Measurements from ENCODE around the gene TMIE. TPM values are rescaled to one million over a fixed set of nuclear protein-coding genes. Genes with fewer than 3 reads are reported as not detected.
A peak's percentile ranks its signal among the peaks of the same experiment; 100 is the strongest.

The TMIE gene
- total RNA-seq, 1 experiment from 2014 or later: 0.26 TPM

DNA sequence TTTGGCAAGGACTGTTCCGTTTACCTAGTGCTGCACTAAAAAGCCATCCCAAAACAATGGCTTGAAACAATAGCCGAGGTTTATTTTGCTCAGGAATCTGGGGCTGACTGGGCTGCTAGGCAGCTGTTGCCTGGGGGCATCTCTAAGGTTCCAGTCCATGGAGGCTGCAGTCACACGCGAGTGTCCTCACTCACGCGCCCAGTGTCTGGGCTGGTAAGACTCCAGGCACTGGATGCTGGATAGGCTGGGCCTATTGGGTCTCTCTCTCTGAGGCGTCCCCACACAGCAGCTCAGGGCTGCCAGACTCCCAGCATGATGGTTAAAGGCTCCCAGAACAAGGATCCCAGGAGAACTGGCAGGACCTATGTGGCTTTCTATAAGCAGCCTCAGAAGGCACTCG is 41.9 kb upstream of the TMIE start:
- no peak overlapping the region for H3K4me3 Mint-ChIP-seq (ENCODE audit: unreplicated experiment)
- H3K4me1 Mint-ChIP-seq (ENCODE audit: insufficient read depth, unreplicated experiment): peaks cover 33% of the 10 kb centered on the region
- no peak for DNase-seq (ENCODE audit: unreplicated experiment)
- no TSS peak for BruUV-seq (replicated peaks)
- ChIA-PET POLR2A (no interaction called here), CTCF (interaction anchor here (5.9 kb wide), 1 partner anchor 170 kb away, joined by 42 read pairs; no protein-coding TSS in a partner anchor)
- H3K36me3 Mint-ChIP-seq (ENCODE audit: insufficient read depth, unreplicated experiment): no peaks in the 10 kb centered on the region
- peaks cover 14% of the 10 kb centered on the region for H3K27me3 Mint-ChIP-seq (ENCODE audit: insufficient read depth, unreplicated experiment)
- TF ChIP-seq CTCF (IDR thresholded peaks at IDR 0.05; ENCODE audit: unreplicated experiment): no peak
- intact Hi-C loops (cut with micrococcal nuclease): no loop called here
- H3K27ac Mint-ChIP-seq (ENCODE audit: low read depth, unreplicated experiment): no peak overlapping the region
- no peaks in the 10 kb centered on the region for H3K9me3 Mint-ChIP-seq (ENCODE audit: unreplicated experiment)

DNA sequence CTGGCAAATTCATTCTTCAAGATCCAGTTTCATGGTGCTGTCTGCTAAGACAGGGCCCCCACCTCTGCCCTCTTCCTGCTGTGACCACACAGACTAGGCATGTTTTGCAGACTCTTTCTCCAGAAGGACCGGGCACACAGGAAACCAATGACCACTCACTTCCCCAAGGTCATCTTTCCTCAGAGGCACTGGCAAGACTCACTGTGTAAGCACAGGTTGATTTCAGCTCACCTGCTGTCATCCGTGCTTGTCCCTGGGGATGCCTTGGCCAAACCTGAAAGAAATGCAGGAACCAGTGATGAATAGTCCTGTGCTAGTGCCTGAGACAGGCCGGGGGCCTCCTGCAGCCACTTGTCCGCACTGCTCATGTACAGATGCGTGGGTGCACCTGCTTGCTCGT is 41.2 kb upstream of the TMIE start:
- Mint-ChIP-seq H3K27ac (ENCODE audit: low read depth, unreplicated experiment) (no peak overlapping the region), H3K36me3 (ENCODE audit: insufficient read depth, unreplicated experiment) (no peaks in the 10 kb centered on the region), H3K27me3 (ENCODE audit: insufficient read depth, unreplicated experiment) (peaks cover 8% of the 10 kb centered on the region), H3K4me1 (ENCODE audit: insufficient read depth, unreplicated experiment) (peaks cover 33% of the 10 kb centered on the region), H3K9me3 (ENCODE audit: unreplicated experiment) (no peaks in the 10 kb centered on the region), H3K4me3 (ENCODE audit: unreplicated experiment) (no peak overlapping the region)
- no TSS peak for BruUV-seq (replicated peaks)
- no peak for DNase-seq (ENCODE audit: unreplicated experiment)
- intact Hi-C loops (cut with micrococcal nuclease): no loop called here
- no peak for TF ChIP-seq CTCF (IDR thresholded peaks at IDR 0.05; ENCODE audit: unreplicated experiment)
- ChIA-PET POLR2A (interaction anchor here (1.1 to 2.6 kb wide), 3 partner anchors 10 to 172 kb away, joined by 4 to 19 read pairs (median 16); partner anchors contain the start of gene ALS2CL), CTCF (interaction anchor here (1.2 to 5.9 kb wide), 4 partner anchors 11 to 171 kb away, joined by 4 to 42 read pairs (median 6); no protein-coding TSS in a partner anchor)

DNA sequence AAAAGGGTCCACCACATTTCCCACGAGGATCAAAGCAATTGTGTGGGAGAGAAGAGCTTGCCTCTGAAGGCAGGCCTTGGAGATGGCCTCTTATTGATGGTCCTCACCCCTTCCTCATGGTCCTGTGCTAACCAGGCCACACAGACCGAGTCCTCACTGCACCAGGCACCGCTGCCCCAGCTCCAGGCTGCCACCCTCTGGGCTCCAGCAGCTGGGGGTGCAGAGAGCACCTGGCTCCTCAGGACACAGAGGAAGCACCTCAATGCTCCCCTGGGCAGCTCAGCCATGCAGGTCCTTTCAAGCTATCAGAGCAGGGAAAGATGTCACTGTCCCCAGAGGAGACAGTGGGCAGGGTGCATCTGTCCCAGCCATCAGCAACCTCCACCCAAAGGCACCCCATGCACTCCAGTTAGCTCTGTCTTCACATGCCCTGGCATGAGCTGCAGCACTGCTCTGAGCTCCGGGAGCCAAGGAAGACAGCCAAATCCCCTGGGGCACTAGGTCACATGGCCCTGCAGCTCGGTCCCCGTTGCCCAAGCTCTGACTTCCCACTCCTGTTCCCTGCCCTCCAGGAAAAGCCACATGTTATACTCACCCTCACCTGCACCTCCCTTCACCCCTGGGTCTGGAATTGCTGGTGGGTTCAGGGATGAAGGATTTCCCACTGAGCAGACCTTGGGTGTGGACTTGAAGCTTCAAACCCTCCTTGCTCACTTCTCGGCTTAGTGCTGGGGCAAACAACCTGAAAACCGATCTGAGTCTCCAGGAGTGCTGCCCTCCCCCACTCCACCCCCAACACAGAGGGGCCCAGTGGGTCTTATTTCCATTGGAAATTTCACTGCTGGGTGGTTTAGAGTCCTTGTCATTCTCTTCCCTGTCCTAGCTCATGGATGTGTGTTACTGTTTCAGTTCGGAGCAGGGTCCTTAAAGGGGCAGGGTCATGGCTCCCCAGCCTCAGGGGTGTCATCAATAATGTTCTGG is 40.4 kb upstream of the TMIE start:
- Mint-ChIP-seq H3K9me3 (ENCODE audit: unreplicated experiment) (no peaks in the 10 kb centered on the region), H3K27me3 (ENCODE audit: insufficient read depth, unreplicated experiment) (no peaks in the 10 kb centered on the region), H3K4me1 (ENCODE audit: insufficient read depth, unreplicated experiment) (peaks cover 33% of the 10 kb centered on the region), H3K27ac (ENCODE audit: low read depth, unreplicated experiment) (no peak overlapping the region), H3K4me3 (ENCODE audit: unreplicated experiment) (no peak overlapping the region), H3K36me3 (ENCODE audit: insufficient read depth, unreplicated experiment) (no peaks in the 10 kb centered on the region)
- DNase-seq (ENCODE audit: unreplicated experiment): peak; percentile 60
- BruUV-seq (replicated peaks): no TSS peak
- ChIA-PET POLR2A (interaction anchor here (1.1 to 2.6 kb wide), 4 partner anchors 9 to 172 kb away, joined by 4 to 19 read pairs (median 10); partner anchors contain the start of gene ALS2CL), CTCF (interaction anchor here (0.7 to 5.9 kb wide), 10 partner anchors 10 to 197 kb away, joined by 3 to 42 read pairs (median 4); no protein-coding TSS in a partner anchor)
- TF ChIP-seq CTCF (IDR thresholded peaks at IDR 0.05; ENCODE audit: unreplicated experiment): no peak
- intact Hi-C loops (cut with micrococcal nuclease): no loop called here

Measured in MCF 10A (cell line).